GM12874 (cell line): ENCODE results near the gene ASH1L.

ENCODE experiments used
- TF ChIP-seq, protein P1 (sequence below): IDR thresholded peaks from 2 replicates; pipeline ENCODE4 v1.5.1; 2011; ENCODE audit warnings: low read depth, mild to moderate bottlenecking, control low read depth, low read length, moderate library complexity; ENCODE audit not compliant: insufficient read depth

The ASH1L gene

DNA sequence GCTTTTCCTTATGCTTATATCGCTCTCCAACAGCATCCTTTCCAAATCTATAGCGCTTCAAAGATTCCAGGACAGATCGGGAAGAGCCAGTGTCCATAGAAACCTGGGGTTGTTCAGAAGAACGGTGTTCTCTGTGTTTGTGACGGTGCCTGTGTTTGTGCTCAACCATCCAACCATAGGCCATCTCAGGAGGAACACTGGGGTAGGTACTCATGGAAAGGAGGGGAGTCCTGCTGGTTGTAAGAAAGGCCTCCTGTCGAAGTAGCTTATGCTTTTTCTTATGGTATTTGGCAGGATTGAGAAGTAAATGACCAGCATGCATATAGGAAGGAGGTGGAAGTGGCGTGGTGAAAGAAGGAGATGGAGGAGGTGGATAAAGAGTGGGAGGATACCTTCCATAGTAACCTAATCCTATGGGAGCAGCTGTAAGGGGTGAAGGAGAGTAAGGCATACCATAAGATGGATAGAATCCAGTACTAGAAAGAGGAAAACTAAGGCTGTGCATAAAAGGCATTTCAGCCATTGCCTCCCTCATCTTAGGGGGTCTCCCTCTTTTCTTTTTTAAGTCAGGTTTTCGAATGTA, 84.2 kb downstream of the ASH1L start:
- TF ChIP-seq, protein P1, sequence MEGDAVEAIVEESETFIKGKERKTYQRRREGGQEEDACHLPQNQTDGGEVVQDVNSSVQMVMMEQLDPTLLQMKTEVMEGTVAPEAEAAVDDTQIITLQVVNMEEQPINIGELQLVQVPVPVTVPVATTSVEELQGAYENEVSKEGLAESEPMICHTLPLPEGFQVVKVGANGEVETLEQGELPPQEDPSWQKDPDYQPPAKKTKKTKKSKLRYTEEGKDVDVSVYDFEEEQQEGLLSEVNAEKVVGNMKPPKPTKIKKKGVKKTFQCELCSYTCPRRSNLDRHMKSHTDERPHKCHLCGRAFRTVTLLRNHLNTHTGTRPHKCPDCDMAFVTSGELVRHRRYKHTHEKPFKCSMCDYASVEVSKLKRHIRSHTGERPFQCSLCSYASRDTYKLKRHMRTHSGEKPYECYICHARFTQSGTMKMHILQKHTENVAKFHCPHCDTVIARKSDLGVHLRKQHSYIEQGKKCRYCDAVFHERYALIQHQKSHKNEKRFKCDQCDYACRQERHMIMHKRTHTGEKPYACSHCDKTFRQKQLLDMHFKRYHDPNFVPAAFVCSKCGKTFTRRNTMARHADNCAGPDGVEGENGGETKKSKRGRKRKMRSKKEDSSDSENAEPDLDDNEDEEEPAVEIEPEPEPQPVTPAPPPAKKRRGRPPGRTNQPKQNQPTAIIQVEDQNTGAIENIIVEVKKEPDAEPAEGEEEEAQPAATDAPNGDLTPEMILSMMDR, result no peak

DNA sequence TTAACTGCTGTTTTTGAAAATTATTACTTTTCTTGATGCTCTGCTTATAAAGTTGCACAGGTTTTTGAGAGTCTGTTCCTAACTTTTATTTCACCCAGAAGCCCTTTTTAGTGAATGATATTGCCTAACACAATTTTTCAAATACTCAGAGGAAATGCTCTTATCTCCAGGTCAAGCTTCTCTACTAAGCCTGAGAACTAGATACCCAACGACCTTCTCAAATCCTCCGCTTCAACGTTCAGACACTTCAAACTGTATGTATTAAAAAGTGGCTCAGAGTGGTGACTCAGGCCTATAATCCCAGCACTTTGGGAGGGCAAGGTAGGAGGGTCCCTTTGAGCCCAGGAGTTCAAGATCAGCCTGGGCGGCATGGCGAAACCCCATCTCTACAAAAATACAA, 88.5 kb downstream of the ASH1L start:
- TF ChIP-seq, protein P1, result no peak

DNA sequence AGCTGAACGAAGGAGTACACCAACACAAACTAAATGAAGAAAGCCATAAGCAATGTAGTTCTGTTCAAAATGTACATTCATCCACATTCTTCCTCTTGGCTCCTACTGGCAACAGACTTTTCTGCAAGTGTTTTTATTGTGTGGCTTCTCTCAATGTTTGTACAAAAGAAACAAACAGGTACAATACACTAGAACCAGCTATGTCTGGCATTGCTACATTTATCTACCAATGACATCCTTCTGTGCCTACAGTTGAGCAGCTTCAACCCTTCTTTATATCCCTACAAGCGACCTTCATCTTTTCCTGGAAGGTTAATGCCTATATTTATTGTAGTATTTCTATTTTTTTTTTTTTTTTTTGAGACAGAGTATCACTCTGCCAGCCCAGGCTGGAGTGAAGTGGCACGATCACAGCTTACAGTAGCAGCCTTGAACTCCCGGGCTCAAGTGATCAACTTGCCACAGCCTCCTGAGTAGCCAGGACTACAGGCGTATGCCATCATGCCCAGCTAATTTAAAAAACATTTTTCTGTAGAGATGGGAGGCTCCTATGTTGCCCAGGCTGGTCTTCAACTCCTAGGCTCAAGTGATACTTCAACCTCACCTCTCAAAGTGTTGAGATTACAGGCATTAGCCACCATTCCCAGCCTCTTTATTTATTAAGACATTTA, 89.3 kb downstream of the ASH1L start:
- TF ChIP-seq, protein P1, result no peak

DNA sequence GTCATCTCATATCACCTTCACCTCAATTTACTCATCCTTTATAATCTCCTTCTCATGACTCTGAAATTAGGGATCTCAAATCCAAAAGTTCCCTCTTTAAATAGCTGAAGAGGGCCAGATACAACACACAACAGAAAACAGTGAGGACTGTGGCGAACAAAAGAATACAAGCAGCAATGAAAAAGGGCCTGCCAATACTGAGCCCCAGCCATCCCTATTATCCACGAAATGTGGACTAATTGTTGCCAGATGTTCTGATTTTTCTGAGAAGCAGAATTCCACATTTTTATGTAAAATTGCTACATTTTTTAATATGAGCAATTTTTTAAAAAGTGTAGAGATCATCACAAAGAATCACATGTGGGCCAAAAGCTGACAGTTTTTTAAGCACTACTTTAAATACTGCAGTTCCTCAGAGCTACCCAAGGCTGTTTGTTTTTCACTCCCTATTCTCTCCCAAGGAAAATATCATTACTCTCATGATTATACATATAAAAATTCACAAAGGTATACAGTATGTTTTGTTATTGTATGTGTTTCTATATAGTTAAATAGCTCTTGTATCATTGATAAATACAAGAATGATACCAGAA, 90.0 kb downstream of the ASH1L start:
- TF ChIP-seq, protein P1, result no peak

DNA sequence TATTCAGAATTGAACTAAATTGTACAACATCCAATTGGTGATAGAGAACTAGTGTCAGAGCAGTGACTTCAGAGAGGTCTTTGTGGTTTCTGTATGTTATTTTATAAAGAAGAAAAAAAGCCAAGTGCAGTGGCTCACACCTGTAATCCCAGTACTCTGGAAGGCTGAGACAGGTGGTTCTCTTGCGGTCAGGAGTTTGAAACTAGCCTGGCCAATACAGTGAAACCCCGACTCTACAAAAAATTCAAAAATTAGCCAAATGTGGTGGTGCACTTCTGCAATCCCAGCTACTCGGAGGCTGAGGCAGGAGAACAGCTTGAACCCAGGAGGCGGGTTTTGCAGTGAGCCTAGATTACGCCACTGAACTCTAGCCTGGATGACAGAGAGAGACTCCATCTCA, 90.7 kb downstream of the ASH1L start:
- TF ChIP-seq, protein P1, result no peak

DNA sequence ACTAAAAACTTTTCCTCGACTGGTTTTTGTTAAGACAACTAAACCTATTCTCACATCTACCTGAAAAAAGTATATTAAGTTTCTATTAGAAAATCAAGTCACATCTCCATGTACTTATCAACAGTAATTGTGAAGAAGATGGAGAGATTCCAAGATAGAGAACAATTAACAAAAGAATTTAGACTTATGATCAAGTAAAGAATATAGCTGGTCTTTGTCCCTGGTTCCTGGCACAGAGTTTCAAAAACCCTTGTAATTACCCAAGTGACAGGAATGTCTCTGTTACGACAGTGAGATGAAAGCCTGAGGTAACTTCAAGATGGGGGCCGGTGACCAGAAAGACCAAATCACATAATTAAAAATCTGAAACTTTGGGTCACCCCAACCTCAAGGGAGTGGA, 91.6 kb downstream of the ASH1L start:
- TF ChIP-seq, protein P1, result no peak

DNA sequence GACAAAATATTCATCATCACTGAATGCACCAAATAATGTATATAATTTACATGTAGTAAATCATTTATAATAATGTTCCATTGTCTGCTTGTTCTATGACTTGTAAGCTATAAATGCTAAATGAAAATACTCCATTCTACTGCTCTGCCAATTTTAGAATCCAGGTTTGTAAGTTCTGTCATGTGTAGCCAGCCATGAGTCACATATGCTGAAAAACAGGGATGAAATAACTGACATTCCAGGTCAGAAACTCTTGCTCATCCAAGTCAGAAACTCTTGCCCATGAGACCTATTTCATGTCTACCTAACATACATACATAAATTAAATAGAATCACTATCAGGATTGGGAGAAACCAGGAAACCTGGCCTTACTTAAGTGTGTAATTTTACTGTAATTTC, 95.6 kb downstream of the ASH1L start:
- TF ChIP-seq, protein P1, result no peak
